OCI-LY3 (cell line): ENCODE data around the gene ZNF514.

Experiments
- CTCF ChIP-seq: fragments of 200-600, 300-600 bp; sonication (generic); IDR thresholded peaks from 2 replicates; pipeline ENCODE4 v1.5.1; 2014; ENCODE audit warnings: antibody characterized with exemption, low read length, low read depth
- EZH2phosphoT487 ChIP-seq: fragments of 200-600 bp; shearing (Covaris generic); IDR thresholded peaks from 2 replicates; pipeline ENCODE4 v1.6.1; 2018; ENCODE audit warnings: antibody characterized with exemption, mixed run types, low read depth

DNA sequence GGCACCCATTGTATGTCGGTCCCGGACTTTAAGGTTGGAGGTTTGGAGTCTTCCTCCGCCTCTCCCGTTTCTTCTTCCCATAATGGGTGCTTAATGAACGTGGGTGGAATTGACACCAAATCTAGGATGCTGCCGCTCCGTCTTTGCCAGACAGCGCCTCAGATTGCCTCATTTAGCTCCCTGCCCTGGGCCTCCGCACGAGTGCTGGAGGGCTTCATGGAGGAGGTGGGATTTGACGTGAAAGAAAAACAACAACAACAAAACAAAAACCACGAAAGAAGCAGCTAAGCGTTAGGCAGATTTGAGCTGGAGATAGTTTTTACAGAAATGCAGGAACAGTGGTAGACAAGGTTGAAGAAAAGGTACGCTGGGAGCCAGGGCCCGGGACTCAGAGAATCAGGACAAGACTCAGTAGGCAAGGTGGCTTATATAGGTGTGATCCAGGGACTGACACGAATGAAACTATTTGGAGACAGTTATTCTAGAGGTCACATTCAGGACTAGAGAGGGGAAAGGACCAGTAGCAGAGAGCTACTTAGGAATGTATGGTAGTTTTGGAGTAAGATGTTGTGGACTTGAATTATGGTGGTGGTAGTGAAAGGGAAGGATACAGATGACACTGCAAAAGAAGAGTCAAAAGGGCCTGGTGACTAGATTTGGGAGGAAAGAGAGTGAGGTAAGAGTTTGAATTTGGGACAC, 6.6 kb upstream of the ZNF514 start:
- TF ChIP-seq CTCF (no peak), EZH2phosphoT487 (no peak)
